ENCODE measurements around the gene RAD18.
A peak's percentile ranks its signal among the peaks of the same experiment; 100 is the strongest.

Gene RAD18

DNA sequence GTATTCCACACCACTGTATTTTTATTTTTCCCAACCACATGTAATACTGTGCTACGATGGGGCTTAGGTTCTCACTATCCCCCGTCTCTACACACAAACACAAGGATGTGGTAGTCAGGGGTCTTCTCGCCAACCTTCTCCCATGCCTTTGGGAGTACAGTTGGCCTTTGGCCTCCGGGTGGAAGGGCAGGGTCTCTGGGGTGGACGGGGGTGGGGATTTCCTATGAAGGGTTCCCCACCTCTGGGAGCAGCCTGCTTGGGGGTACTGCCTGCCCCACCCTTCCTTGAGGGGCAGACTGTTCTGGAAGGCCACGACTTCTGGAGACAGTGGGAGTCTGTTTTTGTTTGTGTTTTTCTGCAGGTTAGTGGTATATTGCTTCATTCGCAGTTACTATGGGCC, 21.3 kb upstream of the RAD18 start:
- no peak for DNase-seq

DNA sequence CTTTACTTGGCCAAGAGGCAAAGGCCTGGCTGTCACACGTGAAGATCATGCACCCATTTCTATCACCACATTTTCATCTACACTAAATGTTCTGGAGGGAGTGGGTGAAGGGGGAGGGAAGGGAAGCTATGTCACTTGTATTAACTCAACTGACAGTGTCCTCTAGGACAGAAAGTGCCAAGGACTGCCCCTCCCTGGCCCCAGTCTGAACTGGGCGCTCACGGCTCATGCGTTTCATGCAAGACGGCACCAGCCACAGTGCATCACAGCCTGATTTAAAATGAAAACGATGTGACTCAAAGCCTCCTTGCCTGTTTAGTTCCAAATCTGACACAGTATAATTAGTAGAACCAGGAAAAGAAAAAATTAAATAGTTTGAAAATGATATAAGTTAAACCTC, 20.8 kb upstream of the RAD18 start:
- DNase-seq = no peak

DNA sequence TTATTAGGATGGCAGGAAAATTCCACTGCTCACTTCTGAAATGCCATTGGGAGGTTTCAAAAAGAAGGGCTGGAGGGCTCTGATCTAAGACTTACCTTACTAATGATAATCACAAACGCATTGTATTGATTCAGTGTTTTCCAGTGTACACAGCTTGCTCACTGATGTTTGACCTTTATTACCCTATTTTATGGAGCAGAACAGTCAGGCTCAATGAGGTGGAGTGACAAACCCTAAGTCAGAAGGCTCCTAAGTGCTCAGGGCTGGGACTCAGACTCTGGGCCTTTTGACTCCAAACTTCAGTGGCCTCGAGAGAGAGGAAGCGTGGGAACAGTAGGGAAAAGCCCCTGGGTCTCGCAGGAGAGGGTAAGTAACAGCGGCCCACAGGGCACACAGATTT, 20.3 kb upstream of the RAD18 start:
- DNase-seq = no peak

- DNase-seq = no peak
Measured at GRCh38 chr3:8983026-8983425, 19.8 kb upstream of the RAD18 start.

DNA sequence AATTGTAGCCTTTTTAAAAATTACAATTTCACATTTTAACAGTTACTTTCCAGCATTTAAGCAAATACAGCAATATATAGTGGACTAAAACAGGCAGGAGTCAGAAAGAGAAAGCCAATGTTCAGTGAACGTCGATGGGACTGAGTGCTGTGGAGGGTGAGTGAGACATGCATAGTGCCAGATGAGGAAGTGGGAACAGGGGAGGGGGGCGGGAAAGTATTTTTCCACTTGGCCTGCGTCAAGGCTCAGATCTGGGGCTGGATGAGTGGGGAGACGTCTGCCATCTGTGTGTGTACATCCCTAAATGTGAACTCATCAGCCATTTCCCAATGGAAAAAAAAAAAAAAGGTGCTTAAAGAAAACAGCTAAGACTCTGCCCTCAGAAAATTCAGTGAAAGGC, 19.2 kb upstream of the RAD18 start:
- no peak for DNase-seq

DNA sequence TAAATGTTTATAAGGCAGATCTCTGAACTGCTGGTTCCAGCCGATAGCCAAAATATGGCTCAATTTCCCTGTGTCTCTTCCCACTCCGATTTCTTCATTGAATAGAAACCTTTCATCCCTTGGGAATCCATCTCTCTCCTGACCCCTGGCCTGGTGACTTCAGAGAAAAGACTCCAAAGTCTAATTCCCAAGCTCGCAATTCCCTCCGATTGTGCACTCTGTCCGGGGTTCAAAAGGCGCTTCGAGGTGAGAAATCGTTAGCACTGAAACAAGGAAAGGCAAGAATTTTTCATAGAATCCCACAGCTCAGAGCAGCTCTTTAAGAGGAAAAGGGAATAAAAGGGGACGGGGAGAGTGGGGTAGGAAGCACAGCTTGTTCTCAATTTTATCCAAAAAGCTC, 18.4 kb upstream of the RAD18 start:
- DNase-seq = no peak

DNA sequence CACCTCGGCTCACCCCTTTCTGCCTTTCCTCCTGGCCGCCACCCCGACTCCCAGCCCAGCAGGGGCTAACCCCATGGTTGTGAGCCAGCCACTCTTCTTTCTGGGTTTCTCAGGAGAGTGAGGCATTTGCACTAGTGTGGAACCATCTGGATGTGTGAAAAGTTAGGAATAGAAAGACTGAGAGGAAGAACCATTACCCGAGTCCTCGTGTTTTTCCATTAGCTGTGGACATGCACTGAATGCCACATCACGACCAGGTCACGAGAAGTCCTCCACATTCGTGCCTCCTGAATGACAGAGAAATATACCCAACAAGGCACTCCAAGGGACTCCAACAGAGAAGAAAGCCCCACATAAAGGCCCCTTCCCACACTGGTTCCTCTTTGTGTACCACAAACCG, 18.0 kb upstream of the RAD18 start:
- DNase-seq = no peak

DNA sequence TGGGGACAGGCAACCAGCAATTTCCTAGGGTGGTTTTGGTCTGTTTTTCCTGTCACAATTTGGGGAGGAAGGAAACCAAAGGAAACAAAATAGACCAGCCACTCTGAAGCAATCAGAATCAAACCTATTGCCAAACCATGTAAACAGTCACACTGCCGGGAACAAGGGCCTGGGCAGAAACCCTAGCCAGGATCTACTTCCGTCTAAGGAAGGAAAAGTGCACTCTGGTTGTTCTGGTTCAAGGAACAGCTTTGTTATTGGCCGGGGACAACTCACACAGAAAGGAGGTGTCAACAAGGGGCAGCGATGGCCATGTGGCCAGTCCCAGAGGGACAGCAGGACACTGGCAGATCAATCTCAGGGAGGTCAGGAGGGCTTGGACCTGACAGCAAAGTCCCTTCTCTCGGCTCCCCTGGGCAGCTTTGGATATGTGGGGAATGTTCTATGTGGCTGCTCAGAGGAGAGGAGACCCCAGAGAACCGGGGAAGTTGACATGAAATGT, 17.5 kb upstream of the RAD18 start:
- DNase-seq = no peak

- no peak for DNase-seq
Measured at GRCh38 chr3:8979262-8979661, 16.0 kb upstream of the RAD18 start.

DNA sequence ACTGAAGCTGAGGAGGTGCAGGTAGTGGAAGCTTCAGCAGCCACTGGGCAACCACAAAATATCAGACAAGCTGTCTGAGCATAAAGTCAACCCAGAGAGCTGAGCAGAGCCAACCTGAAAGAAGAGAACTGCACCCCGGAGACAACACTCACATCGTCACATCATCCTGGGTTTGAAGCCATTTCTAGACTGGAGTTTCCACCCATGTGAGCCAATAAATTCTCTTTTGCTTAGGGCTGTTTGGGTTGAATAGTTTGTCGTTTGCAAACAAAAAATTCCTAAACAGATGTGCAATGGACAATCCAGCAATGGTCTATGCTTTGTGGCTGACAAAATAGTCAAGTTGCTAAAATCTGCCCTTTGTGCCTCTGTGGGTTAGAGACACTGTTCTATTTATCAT, 15.3 kb upstream of the RAD18 start:
- DNase-seq = no peak

DNA sequence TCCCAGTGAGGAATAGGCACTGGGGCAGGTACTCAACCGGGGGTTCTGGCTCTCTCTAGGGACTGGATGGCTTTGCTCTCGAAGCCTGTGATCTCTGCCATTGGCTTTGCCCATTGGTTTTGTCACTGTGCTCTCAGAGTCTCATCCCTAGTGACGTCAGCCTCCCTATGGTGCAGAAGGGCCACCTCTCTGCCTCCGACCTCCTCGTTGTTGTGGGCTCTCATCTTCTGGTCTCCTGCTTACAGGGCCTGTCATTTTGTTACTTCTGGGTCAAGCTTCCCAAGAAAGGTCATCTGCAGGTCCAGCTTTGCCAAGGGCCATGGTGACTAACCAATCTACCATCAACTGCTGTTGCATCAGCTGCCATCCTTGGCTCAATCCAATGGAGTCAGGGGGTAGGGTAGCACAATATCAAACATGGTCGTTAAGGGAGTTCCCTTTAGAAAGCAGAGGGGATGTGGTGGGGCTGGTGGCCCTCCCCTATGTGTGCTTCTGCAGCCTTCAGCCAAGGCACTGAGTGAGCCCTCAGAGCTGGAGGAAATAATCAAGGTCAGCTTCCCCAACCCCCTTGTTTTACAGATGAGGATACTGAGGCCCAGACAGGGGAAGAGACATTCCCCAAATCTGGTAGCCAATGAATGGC, 13.4 kb upstream of the RAD18 start:
- DNase-seq = no peak

GRCh38 chr3:8975081-8976020, 12.1 kb upstream of the RAD18 start:
- no peak for DNase-seq

DNA sequence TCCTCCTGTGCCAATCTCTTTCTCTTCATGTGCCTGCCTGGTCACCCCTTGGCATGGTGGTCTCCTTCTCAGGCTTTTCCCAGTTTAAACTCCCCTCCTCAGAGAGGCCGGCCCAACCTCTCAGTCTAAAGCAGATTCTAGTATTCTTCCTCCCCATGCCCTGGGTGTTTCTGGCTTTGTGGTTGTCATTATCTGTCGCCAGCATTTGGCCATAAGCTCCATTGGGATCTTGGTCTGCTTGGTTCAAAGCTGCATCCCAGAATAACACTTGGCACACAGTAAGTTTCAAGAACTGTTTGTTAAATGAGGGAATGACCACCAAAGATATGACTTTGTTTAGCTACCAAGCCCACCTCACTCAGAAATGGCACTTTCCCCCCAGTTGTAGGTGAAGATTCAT, 11.2 kb upstream of the RAD18 start:
- DNase-seq = no peak

DNA sequence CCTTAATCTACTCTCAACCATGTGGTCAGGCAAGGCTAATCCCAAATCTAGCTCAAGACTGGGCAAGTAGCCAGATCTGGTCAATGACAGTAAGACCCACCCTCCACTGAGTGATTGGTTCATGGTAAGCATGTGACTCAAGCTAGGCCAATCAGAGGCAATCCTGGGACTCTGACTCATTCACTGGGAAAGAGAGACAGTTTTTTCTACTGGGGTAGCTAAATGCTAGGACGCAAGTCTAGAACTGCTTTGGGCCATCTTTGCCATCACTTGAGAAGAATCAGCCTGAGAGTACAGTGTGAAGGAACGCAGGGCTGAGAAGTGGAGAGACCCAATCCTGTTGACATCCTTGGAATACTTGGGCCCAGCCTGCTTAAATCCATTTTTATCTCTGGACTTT, 9.4 kb upstream of the RAD18 start:
- no peak for DNase-seq

GRCh38 chr3:8970971-8971589, 7.8 kb upstream of the RAD18 start:
- DNase-seq = peak; percentile 63

DNA sequence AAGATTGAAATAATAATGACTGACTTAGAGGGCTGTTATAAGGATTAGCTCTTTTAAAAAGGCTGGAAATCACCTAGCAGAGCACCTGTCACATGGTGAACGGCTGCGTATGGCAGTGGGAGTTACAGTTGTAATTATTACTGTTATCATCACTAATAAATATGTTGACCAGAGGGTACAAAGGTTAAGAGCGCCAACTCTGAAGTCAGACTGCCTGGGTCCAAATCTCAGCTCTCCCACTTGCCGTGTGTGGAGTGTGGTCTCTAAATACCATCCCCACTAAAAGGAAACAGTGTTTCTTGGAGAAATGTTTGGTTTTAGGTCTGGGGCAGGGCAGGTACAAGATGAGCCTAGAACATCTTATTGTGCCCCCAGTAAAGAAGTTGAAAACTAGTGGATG, 6.0 kb upstream of the RAD18 start:
- DNase-seq = no peak

DNA sequence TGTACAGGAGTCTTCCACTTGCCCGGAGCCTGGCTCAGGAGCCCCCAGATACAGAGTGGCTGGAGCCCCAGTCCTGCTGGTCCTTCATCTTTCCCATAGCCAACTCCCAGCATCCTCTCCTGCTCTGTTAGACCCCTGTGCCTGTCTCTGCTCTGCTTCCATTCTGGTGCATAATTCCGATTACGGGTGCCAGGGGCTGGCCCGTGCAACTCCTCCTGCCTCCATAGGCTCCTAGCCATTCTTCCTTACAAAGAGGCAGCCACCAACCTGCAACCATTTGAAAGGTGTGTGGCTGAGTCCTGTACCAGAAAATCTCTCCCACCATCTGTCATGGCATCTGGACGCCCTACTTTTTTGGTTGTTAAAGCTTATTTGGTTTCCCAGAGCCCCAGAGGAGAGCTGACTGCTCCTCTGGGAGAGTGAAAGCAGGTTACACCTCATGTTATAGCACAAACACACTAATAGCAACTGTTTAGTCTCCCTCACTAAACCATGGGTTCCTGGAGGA, 5.2 kb upstream of the RAD18 start:
- no peak for DNase-seq

DNA sequence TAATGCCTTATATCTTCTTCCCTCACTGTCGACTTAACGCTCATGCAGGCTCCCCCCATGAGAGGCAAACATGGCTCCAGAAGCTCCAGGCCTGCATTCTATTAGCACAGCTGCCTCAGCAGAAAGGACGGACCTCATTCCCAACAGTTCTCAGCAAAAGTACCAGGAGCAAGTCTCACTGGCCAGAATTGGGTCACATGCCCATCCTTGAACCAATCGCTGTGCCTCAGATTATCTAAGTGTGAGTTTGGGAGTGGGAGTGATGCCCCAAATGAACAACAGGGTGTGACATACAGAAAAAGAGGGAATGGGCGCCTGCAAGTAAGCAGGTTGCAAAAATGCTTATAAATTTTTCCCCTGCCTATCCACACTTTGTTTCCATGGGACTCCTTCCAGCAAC, 4.3 kb upstream of the RAD18 start:
- no peak for DNase-seq

DNA sequence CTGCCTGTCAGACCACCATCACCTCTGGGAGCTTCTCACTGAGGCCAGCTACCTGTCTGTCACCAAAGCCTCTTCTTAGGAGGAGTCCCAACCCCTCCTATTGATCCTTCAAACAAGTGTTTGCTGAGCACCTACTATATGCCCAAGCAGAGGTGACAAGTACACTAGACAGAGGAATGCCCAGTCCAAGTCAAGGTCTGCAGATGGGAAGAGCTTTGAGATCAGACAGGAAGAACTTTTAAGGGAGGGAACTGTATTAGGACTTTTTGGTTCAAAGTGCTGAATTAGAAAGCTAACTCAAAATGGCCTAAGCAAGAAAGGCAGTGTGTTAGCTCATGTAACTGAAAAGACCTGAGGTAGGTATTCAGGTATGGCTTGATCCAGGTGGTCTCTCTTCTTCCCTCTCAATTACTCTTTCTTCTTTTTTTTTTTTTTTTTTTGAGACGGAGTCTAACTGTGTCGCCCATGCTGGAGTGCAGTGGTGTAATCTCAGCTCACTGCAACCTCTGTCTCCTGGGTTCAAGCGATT, 3.6 kb upstream of the RAD18 start:
- no peak for DNase-seq

GRCh38 chr3:8966150-8966819, 3.0 kb upstream of the RAD18 start:
- DNase-seq = no peak

DNA sequence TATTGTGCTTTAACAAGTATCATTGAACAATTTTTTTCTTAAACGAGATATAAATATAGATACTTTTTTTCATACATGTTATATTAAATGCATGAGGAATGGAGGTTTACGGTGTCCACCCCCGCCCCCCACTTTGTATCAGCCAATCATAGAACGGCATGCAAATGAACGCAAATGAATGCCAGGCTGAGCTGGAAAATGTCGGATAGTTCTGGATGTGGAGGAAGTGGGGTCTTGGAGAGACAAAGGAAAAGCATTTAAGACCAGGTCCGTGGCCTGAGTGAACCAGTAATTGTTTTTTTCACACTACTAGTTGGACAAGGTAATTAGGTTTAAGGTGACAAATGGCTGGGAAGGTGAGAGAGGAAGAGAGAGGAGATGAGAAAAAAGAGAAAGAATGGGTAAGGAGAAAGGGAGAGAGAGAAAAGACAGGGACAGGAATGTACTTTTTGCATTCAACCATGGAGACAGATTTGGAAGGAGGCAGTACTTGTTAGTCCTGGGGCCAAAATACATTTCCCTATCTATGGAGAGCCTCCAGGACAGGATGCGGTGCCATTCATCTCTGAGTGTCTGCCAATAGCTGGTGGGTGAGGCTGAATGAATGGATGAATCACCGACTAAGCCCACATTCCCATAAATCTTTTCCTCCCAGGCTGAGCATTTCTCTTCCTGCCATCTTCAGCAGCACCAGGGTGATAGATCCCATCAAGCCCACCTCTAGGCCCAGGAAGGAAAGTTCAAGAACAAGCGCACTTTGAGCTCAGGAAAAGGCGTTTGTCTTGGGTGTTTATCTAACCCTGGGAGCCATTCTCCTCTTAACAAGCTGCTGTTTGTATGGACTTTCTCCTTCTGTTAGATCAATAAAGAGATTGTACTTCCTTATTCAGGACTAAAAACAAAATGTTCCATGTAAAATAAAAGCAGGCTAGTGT, 1.4 kb upstream of the RAD18 start:
- no peak for DNase-seq
